GM12864 (cell line): ENCODE data around the gene SLC29A1.

ENCODE experiments used
- DNase-seq: peaks from one replicate; pipeline ENCODE4 v3.0.0-alpha.2; 2011; ENCODE audit warnings: low read depth
- H3K4me3 ChIP-seq: 2 replicates; pipeline ENCODE4 v1.5.1; 2011; ENCODE audit warnings: mild to moderate bottlenecking, low read depth, low read length, control low read depth
- TF ChIP-seq, protein P1 (sequence below): IDR thresholded peaks from 2 replicates; pipeline ENCODE4 v1.5.1; 2011; ENCODE audit warnings: low read depth, mild to moderate bottlenecking, moderate library complexity, low read length, control low read depth, inconsistent platforms; ENCODE audit errors: missing control alignments

The SLC29A1 gene

DNA sequence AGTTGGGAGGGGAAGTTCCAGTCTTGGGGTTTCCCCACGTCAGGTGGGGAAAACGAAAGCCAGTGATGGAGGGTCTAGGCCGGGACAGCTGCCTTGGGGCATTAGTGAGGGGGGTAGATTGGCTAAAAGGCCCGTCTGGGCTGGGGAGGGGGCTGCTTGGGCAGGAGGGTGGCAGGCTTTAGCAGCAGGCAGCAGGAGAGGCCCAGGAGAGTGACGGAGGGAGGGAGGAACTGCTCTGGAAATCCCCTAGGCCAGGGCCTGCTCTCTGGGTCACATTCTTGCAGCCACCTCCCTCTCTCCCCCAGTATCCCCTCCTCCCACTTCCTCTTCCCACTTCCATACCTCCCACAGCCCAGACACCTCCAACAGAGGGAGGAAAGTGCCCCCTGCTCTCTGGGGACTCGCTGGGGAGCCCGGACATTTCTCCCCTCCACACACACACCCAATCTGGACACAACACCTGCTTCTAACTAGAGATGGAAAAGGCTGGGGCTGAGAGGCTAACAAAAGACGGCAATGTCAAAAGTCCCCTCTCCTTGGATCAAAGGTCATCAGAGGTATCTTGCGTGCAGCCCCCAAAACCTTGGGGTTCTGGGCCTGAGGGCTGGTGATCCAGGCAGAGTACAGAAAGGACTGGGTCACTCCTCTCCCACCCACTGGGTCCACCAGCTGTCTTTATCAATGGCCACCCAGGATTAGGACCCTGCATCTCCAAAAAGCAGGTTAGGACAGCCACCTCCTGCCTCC is 40.1 kb downstream of the SLC29A1 start:
- peak overlapping the region; percentile 94 for H3K4me3 ChIP-seq
- TF ChIP-seq, protein P1, sequence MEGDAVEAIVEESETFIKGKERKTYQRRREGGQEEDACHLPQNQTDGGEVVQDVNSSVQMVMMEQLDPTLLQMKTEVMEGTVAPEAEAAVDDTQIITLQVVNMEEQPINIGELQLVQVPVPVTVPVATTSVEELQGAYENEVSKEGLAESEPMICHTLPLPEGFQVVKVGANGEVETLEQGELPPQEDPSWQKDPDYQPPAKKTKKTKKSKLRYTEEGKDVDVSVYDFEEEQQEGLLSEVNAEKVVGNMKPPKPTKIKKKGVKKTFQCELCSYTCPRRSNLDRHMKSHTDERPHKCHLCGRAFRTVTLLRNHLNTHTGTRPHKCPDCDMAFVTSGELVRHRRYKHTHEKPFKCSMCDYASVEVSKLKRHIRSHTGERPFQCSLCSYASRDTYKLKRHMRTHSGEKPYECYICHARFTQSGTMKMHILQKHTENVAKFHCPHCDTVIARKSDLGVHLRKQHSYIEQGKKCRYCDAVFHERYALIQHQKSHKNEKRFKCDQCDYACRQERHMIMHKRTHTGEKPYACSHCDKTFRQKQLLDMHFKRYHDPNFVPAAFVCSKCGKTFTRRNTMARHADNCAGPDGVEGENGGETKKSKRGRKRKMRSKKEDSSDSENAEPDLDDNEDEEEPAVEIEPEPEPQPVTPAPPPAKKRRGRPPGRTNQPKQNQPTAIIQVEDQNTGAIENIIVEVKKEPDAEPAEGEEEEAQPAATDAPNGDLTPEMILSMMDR: no peak
- no peak for DNase-seq

DNA sequence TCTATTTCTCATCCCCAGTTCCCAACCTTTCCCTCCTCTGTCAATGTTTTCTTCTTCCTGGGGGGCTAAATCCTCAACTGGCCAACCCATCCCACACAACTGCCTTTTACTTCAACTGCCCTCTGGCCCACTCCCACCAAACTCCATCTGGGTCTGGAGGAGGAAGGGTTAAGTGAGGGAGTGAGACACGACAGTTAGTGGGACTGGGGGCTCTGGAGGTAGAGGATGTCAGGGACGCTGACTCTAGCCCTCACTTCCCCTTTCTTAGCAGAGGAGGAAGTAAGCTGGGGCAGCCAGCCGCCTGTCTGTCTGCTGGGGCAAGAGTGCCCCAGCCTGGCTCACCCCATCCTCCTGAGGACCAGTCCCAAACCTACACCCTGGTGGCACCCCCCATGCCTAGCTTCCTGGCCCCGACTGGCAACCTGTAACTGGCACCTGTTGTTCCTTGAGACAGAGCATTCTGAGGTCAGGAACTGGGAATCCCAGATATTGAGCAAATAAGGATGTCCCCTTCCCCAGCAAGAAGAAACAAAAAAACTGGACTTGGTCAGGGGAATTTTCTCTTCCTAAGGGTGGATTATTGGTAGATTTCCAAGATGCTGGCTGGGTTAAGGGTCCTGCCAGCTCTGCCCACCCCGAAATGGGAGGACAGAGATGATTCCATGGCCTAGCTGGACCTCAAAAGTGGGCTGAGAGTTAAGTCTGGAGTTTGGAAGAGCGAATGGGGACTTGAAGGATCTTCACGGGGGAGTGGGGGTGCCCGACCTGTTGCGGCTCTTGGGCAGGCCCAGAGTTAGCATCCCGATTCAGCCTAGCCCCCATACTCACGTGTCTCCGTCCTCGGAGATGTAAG is 41.0 kb downstream of the SLC29A1 start:
- TF ChIP-seq, protein P1: no peak
- DNase-seq: no peak
- H3K4me3 ChIP-seq: peak overlapping the region; percentile 94

DNA sequence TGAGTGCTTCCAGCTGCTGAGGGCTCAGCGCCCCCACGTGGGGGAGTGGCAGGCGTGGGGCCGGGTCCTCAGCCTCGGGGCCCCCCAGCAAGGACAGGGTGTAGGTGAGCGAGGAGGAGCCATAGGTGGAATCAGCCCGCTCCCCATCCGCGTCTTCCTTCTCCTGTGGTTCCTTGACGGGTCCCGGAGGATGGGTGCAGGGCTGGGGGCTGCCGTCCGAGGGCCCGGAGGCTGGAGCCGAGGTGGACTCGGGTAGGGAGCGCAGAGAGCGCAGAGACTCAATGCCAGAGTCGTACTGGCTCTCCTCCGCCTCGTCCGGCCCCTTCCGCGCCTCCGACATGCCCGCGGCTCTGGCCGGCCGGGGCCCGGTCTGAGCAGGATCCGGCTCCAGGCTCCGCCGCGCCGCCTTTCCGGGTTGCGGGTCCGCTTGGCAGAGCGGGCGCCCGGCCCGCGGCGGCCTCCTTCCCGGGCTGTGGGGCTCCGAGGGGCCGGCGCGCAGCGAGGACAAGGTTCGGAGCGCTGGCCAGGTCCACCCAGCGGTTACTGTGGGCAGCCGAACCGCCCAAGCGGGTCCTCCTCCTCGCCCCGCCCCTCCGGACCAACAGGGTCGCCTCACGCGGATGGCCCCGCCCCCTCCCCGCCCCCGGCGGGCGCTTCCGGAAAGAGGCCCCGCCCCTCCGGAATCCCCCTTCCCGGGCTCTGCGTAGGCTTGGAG is 41.8 kb downstream of the SLC29A1 start, which contains the start of gene NFKBIE:
TSS of gene NFKBIE (minus strand) at position 545 of the 715 bp plus-strand sequence. CDS start at position 340, 205 bp downstream.
- TF ChIP-seq, protein P1: peak; percentile 46

DNA sequence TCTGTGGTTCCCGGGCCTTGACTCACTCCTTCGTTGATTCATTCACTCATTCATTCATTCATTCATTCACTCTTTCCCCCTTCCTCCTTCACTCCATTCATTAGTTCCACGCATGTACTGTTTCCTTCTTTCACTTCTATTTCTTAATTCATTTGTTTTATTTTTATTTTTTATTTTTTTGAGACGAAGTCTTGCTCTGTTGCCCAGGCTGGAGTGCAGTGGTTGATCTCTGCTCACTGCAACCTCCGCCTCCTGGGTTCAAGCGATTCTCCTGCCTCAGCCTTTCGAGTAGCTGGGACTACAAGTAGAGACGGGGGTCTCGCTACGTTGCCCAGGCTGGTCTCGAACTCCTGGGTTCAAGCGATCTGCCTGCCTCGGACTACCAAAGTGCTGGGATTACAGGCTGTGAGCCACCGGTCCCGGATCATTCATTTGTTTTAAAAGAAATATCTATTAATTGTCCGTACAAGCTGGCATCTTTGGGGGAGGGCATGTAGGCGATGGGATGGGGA is 42.4 kb downstream of the SLC29A1 start:
- TF ChIP-seq, protein P1: no peak
- DNase-seq: no peak
- peak overlapping the region; percentile 94 for H3K4me3 ChIP-seq

More for the DNA sequence above, 41.8 kb downstream of the SLC29A1 start, which contains the start of gene NFKBIE:
- peak within 1 kb of the TSS; percentile 94 for H3K4me3 ChIP-seq
- no peak for DNase-seq

DNA sequence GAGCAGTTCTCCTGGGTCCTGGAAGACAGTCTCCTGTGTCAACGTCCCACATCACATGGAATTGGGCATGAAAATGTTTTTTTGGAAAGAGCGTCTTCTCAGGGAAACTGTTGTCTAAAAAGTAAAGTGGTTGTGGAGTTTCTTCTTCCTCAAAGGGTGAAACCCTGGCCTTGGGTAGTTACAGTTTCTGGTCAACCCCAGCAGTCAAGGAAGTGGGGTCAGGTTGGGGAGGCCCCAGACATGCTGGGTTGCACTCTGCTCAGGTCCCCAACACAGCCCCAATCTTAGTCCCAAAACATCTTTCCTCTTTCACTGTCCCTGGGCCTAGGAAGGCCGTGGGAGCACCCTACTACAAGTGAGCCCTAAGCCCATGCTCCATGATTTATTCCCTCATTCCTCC is 43.0 kb downstream of the SLC29A1 start:
- TF ChIP-seq, protein P1: no peak
- no peak overlapping the region; the same call in 1 of the 2 replicates for H3K4me3 ChIP-seq
- DNase-seq: no peak

DNA sequence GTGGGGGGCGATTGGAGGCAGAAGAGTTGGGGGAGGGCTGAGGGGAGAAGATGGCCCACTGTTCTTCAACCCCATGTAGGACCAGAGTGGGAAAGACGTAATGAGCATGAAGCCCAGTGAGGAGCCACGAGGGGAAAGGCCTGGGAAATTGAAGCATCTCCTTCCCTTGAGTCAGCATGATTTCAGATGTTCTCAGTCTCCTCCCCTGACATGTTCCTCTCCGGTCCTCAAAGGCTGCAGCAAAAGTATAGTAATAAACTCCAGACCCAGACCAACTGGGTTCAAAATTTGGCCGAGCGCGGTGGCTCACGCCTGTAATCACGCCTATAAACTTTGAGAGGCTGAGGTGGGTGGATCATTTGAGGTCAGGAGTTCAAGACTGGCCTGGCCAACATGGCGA is 43.9 kb downstream of the SLC29A1 start:
- no peak for DNase-seq
- TF ChIP-seq, protein P1: no peak
- H3K4me3 ChIP-seq: no peak overlapping the region
